Tibial nerve (tissue), 4 donors: ENCODE measurements around the gene TFIP11. TPM values are rescaled to one million over a fixed set of nuclear protein-coding genes. Genes with fewer than 3 reads are reported as not detected.

Experiments used
- DNase-seq, 2 donors: peaks; one replicate each; pipeline ENCODE4 v3.0.0-alpha.2; 2019; ENCODE audit warnings: low spot score in 2 of 2
- H3K27ac ChIP-seq, 4 donors: fragments of 200-600 bp; sonication (generic) in 3 of 4; one replicate each; pipeline ENCODE4 v1.5.1; 2017 to 2019; ENCODE audit warnings: mild to moderate bottlenecking in 1 of 4
- H3K27me3 ChIP-seq, 2 donors: fragments of 200-600 bp; sonication (generic) in 1 of 2; one replicate each; pipeline versions ENCODE4 v1.5.1 to v1.6.0; 2017 to 2019
- H3K36me3 ChIP-seq, 3 donors: fragments of 200-600 bp; sonication (generic); one replicate each; pipeline ENCODE4 v1.5.1; 2018 to 2019
- H3K4me1 ChIP-seq, 4 donors: fragments of 200-600 bp; sonication (generic) in 3 of 4; one replicate each; pipeline ENCODE4 v1.5.1; 2017 to 2019
- H3K4me3 ChIP-seq, 4 donors: fragments of 200-600 bp; sonication (generic) in 3 of 4; one replicate each; pipeline ENCODE4 v1.5.1; 2017 to 2019; ENCODE audit warnings: mild to moderate bottlenecking in 1 of 4, moderate library complexity in 1 of 4
- H3K9me3 ChIP-seq, 4 donors: fragments of 200-600 bp; sonication (generic) in 3 of 4; one replicate each; pipeline ENCODE4 v1.5.1; 2017 to 2019
- CTCF ChIP-seq, 5 experiments: fragments of 200-600 bp in 3 of 5; fragments of 450-650 bp in 2 of 5; sonication (generic) in 3 of 5; IDR thresholded peaks; one replicate each; pipeline ENCODE4 v1.5.1; 2016 to 2019; ENCODE audit warnings: antibody characterized with exemption in 5 of 5, mild to moderate bottlenecking in 3 of 5, moderate library complexity in 2 of 5
- EP300 ChIP-seq, 2 donors: sonication (generic); formaldehyde crosslinking; IDR thresholded peaks; one replicate each; pipeline ENCODE4 v1.6.1; 2017; ENCODE audit warnings: antibody characterized with exemption in 2 of 2, mild to moderate bottlenecking in 1 of 2
- POLR2A ChIP-seq, 2 donors: fragments of 450-650 bp; IDR thresholded peaks; one replicate each; pipeline ENCODE4 v1.6.1; 2017; ENCODE audit warnings: antibody characterized with exemption in 2 of 2, mild to moderate bottlenecking in 2 of 2, moderate library complexity in 2 of 2
- WGBS, 2 donors: methylation state at CpG; one replicate each; pipeline ENCODE4 v1.1.5; 2018; 5-methylcytosine and 5-hydroxymethylcytosine counted together
- small RNA-seq: library from RNA; depleted of rRNA; stranded (forward); fragments of <200 nt; gene quantifications from one replicate; pipeline ENCODE3, GENCODE V24; 2016
- total RNA-seq, 4 donors: library from RNA; depleted of rRNA; stranded (reverse); fragments of >200 nt; gene quantifications; one replicate each; pipeline ENCODE4 v1.1.0, GENCODE V29; 2016

TFIP11 gene
- total RNA-seq, 4 donors from 2014 or later, result 15.5 to 23.9 (median 19.3) TPM

- TF ChIP-seq CTCF (IDR thresholded peaks at IDR 0.05) (no peak), EP300 (IDR thresholded peaks at IDR 0.05) (no peak), POLR2A (IDR thresholded peaks at IDR 0.05) (no peak)
- Histone ChIP-seq H3K4me3 (no peak overlapping the region), H3K4me1 (no peaks in the 10 kb centered on the region), H3K36me3 (peaks cover 0 to 6% (median 0%) of the 10 kb centered on the region in 3 donors), H3K9me3 (no peaks in the 10 kb centered on the region), H3K27ac (no peak overlapping the region), H3K27me3 (no peaks in the 10 kb centered on the region)
- DNase-seq, result no peak
- 91 to 92% methylated on average over 16 of the region's 16 CpGs for WGBS, 2 donors
Measured at GRCh38 chr22:26443901-26444690, 68.2 kb downstream of the TFIP11 start.

- Histone ChIP-seq H3K4me3 (no peak overlapping the region), H3K9me3 (no peaks in the 10 kb centered on the region), H3K27me3 (no peaks in the 10 kb centered on the region), H3K27ac (no peak overlapping the region), H3K36me3 (peaks cover 0 to 6% (median 0%) of the 10 kb centered on the region in 3 donors), H3K4me1 (no peaks in the 10 kb centered on the region)
- no peak for TF ChIP-seq EP300 (IDR thresholded peaks at IDR 0.05)
- TF ChIP-seq CTCF (IDR thresholded peaks at IDR 0.05), result no peak
- no peak for TF ChIP-seq POLR2A (IDR thresholded peaks at IDR 0.05)
- no peak for DNase-seq
- WGBS, 2 donors, result 78 to 84% methylated on average over 4 of the region's 4 CpGs
Measured at GRCh38 chr22:26442086-26442756, 70.1 kb downstream of the TFIP11 start.

Small RNA genes within 50 kb of the gene (small RNA-seq; reads per million reads assigned to genes)
- gene MIR548J, result not detected

Other genes starting within 250 kb of the TFIP11 start
- gene ASPHD2, start 83.2 kb downstream of the TFIP11 start, total RNA-seq, result 1 to 10 TPM in 1 of 4 donors, under 1 TPM in 3; 0.20 to 1.2 (median 0.54) TPM
- gene HPS4, start 28.7 kb downstream of the TFIP11 start, total RNA-seq, result 10 to 100 TPM; 32.7 to 62.3 (median 46.0) TPM
- gene SRRD, start 28.6 kb downstream of the TFIP11 start, total RNA-seq, result 10 to 100 TPM in 2 of 4 donors, 1 to 10 TPM in 2; 9.0 to 17.7 (median 10.4) TPM
- 10 to 100 TPM; 39.1 to 83.4 (median 60.6) TPM for gene TPST2, start 77.7 kb upstream of the TFIP11 start, total RNA-seq
- gene CRYBB1, start 105.6 kb upstream of the TFIP11 start, total RNA-seq, result 1 to 10 TPM in 3 of 4 donors, under 1 TPM in 1; 0.84 to 4.8 (median 1.8) TPM
- not detected for gene CRYBA4, start 109.5 kb upstream of the TFIP11 start, total RNA-seq
- gene MIAT, start 145.1 kb upstream of the TFIP11 start, total RNA-seq, result 1 to 10 TPM in 1 of 4 donors, under 1 TPM in 3; 0.42 to 1.5 (median 0.62) TPM